Astrocyte (in vitro differentiated cells and primary cell): ENCODE measurements around the gene DHCR7.

Source experiments
- EZH2 ChIP-seq: IDR thresholded peaks from 2 replicates; pipeline ENCODE4 v1.6.1; 2012; ENCODE audit warnings: mild to moderate bottlenecking, low read length, inconsistent platforms; ENCODE audit not compliant: insufficient read depth
- TF ChIP-seq, protein P1 (sequence below): IDR thresholded peaks from 2 replicates; pipeline ENCODE4 v1.5.1; 2011; ENCODE audit warnings: low read depth, mild to moderate bottlenecking, inconsistent platforms, low read length, moderate library complexity; ENCODE audit not compliant: insufficient read depth

DNA sequence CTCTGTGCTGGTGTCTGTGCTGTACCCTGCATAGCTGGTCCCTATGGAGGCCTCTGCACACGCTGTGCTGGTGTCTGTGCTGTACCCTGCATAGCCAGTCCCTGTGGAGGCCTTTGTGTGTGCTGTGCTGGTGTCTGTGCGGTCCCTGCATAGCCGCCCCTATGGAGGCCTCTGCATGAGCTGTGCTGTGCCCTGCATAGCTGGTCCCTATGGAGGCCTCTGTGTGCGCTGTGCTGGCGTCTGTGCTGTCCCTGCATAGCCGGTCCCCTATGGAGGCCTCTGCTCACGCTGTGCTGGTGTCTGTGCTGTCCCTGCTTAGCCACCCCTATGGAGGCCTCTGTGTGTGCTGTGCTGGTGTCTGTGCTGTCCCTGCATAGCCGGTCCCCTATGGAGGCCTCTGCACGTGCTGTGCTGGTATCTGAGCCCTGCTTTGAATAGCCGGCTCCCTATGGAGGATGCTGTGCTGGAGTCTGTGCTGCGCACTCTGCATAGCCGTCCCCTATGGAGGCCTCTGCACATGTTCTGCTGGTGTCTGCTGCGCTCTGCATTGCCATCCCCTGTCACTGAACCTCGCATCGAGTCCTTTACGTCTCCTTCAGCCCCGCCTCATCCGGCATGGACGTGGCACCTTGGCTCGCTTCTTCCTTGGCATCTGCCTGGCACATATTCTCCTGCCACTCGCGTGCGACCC is 11.0 kb upstream of the DHCR7 start:
- TF ChIP-seq, protein P1, sequence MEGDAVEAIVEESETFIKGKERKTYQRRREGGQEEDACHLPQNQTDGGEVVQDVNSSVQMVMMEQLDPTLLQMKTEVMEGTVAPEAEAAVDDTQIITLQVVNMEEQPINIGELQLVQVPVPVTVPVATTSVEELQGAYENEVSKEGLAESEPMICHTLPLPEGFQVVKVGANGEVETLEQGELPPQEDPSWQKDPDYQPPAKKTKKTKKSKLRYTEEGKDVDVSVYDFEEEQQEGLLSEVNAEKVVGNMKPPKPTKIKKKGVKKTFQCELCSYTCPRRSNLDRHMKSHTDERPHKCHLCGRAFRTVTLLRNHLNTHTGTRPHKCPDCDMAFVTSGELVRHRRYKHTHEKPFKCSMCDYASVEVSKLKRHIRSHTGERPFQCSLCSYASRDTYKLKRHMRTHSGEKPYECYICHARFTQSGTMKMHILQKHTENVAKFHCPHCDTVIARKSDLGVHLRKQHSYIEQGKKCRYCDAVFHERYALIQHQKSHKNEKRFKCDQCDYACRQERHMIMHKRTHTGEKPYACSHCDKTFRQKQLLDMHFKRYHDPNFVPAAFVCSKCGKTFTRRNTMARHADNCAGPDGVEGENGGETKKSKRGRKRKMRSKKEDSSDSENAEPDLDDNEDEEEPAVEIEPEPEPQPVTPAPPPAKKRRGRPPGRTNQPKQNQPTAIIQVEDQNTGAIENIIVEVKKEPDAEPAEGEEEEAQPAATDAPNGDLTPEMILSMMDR: no peak
- no peak for TF ChIP-seq EZH2
